GM23338 (cell line): ENCODE results near the gene ITIH4. TPM values are rescaled to one million over a fixed set of nuclear protein-coding genes. Genes with fewer than 3 reads are reported as not detected.

ENCODE experiments used
- ATAC-seq: fragments of 200-7000 bp; cut with Tn5 transposase; 3 replicates; pipeline ENCODE4 v1.9.1; 2020
- DNase-seq: peaks from one replicate; pipeline ENCODE4 v3.0.0-alpha.2; 2015; ENCODE audit warnings: low spot score
- H2AFZ ChIP-seq: fragments of 200-600 bp; sonication (generic); 2 replicates; pipeline ENCODE4 v1.8.0; 2016; ENCODE audit warnings: antibody characterized with exemption, mild to moderate bottlenecking, moderate library complexity
- H3F3A ChIP-seq: fragments of 200-600 bp; sonication (generic); replicated peaks from 2 replicates; pipeline ENCODE4 v1.8.0; 2017; ENCODE audit warnings: antibody characterized with exemption, mixed run types, low read depth
- H3K27ac ChIP-seq: fragments of 200-600 bp; sonication (generic); 2 replicates; pipeline ENCODE4 v1.6.1; 2016; ENCODE audit warnings: low read depth
- H3K27me3 ChIP-seq: fragments of 200-600 bp; sonication (generic); 2 replicates; pipeline ENCODE4 v1.8.0; 2016; ENCODE audit warnings: mild to moderate bottlenecking, mixed run types, moderate library complexity; ENCODE audit not compliant: insufficient read depth
- H3K36me3 ChIP-seq: fragments of 200-600 bp; sonication (generic); 2 replicates; pipeline ENCODE4 v1.8.0; 2016; ENCODE audit warnings: mild to moderate bottlenecking; ENCODE audit not compliant: insufficient read depth
- H3K4me1 ChIP-seq: fragments of 200-600 bp; sonication (generic); 2 replicates; pipeline ENCODE4 v1.8.0; 2016; ENCODE audit warnings: mild to moderate bottlenecking, moderate library complexity; ENCODE audit not compliant: insufficient read depth
- H3K4me2 ChIP-seq: fragments of 200-600 bp; sonication (generic); 2 replicates; pipeline ENCODE4 v1.7.1; 2017; ENCODE audit warnings: mixed run types
- H3K4me3 ChIP-seq: fragments of 200-600 bp; sonication (generic); 2 replicates; pipeline ENCODE4 v1.6.1; 2016; ENCODE audit warnings: mixed run types
- H3K79me2 ChIP-seq: fragments of 200-600 bp; sonication (generic); replicated peaks from 2 replicates; pipeline ENCODE4 v1.8.0; 2017; ENCODE audit warnings: mild to moderate bottlenecking; ENCODE audit not compliant: insufficient read depth
- H3K9me2 ChIP-seq: fragments of 200-600 bp; sonication (generic); 2 replicates; pipeline ENCODE4 v1.8.0; 2017; ENCODE audit not compliant: insufficient read depth
- H4K20me1 ChIP-seq: fragments of 200-600 bp; sonication (generic); replicated peaks from 2 replicates; pipeline ENCODE4 v1.8.0; 2017; ENCODE audit warnings: mild to moderate bottlenecking; ENCODE audit not compliant: insufficient read depth
- H3K27ac Mint-ChIP-seq: 2 replicates; pipeline ENCODE4 v1.8.0; 2020; ENCODE audit warnings: inconsistent platforms, mild to moderate bottlenecking, moderate library complexity, mixed read lengths
- H3K27me3 Mint-ChIP-seq: 3 replicates; pipeline ENCODE4 v1.8.0; 2022; ENCODE audit warnings: low read depth, mild to moderate bottlenecking, moderate library complexity, mixed read lengths, inconsistent platforms; ENCODE audit not compliant: insufficient read depth, poor library complexity
- H3K36me3 Mint-ChIP-seq: 3 replicates; pipeline ENCODE4 v1.8.0; 2021; ENCODE audit warnings: low read depth, mild to moderate bottlenecking, inconsistent platforms, moderate library complexity, mixed read lengths
- H3K4me1 Mint-ChIP-seq: 3 replicates; pipeline ENCODE4 v1.8.0; 2020; ENCODE audit warnings: mild to moderate bottlenecking, inconsistent platforms, mixed read lengths
- H3K4me3 Mint-ChIP-seq: 3 replicates; pipeline ENCODE4 v1.8.0; 2021; ENCODE audit warnings: moderate library complexity, mild to moderate bottlenecking, inconsistent platforms, mixed read lengths
- H3K9me3 Mint-ChIP-seq: 3 replicates; pipeline ENCODE4 v1.8.0; 2020; ENCODE audit warnings: moderate library complexity, mild to moderate bottlenecking, inconsistent platforms, mixed read lengths
- CREB1 ChIP-seq: fragments of 250-450 bp; sonication (Bioruptor Pico); IDR thresholded peaks from 2 replicates; pipeline ENCODE4 v1.5.0; 2020; ENCODE audit warnings: low read depth, mild to moderate bottlenecking, moderate library complexity
- CTCF ChIP-seq, 2 experiments: fragments of 200-600 bp in 1 of 2; sonication (generic) in 1 of 2; conservative IDR thresholded peaks; 2 replicates each; pipeline versions ENCODE4 v1.5.1 to v1.6.1; 2016 to 2017; ENCODE audit warnings: antibody characterized with exemption in 2 of 2, low read depth in 2 of 2, mild to moderate bottlenecking in 2 of 2, moderate library complexity in 1 of 2
- ETS1 ChIP-seq: IDR thresholded peaks from 2 replicates; pipeline ENCODE4 v1.6.1; 2016; ENCODE audit warnings: antibody characterized with exemption
- EZH2 ChIP-seq: fragments of 200-600 bp; sonication (generic); IDR thresholded peaks from one replicate; pipeline ENCODE4 v1.8.0; 2017; ENCODE audit warnings: antibody characterized with exemption, mild to moderate bottlenecking, low read depth; ENCODE audit not compliant: unreplicated experiment
- EZH2phosphoT487 ChIP-seq: fragments of 200-600 bp; sonication (generic); IDR thresholded peaks from one replicate; pipeline ENCODE4 v1.8.1; 2018; ENCODE audit warnings: antibody characterized with exemption; ENCODE audit not compliant: unreplicated experiment
- JUNB ChIP-seq: IDR thresholded peaks from one replicate; pipeline ENCODE4 v1.6.1; 2016; ENCODE audit warnings: antibody characterized with exemption; ENCODE audit not compliant: unreplicated experiment
- NANOG ChIP-seq: IDR thresholded peaks from 2 replicates; pipeline ENCODE4 v1.6.1; 2016; ENCODE audit warnings: antibody characterized with exemption, borderline replicate concordance
- POLR2AphosphoS5 ChIP-seq: IDR thresholded peaks from 2 replicates; pipeline ENCODE4 v1.6.1; 2016; ENCODE audit warnings: antibody characterized with exemption, low read depth
- REST ChIP-seq: IDR thresholded peaks from one replicate; pipeline ENCODE4 v1.6.1; 2018; ENCODE audit warnings: antibody characterized with exemption; ENCODE audit not compliant: unreplicated experiment
- STAT1 ChIP-seq: IDR thresholded peaks from one replicate; pipeline ENCODE4 v1.6.1; 2016; ENCODE audit warnings: antibody characterized with exemption; ENCODE audit not compliant: unreplicated experiment
- ZNF114 ChIP-seq: fragments of 250-450 bp; sonication (Bioruptor Pico); IDR thresholded peaks from 2 replicates; pipeline ENCODE4 v1.5.0; 2020; ENCODE audit warnings: mild to moderate bottlenecking, moderate library complexity
- ZNF331 ChIP-seq: fragments of 250-450 bp; sonication (Bioruptor Pico); IDR thresholded peaks from 2 replicates; pipeline ENCODE4 v1.5.0; 2020; ENCODE audit warnings: low read depth, mild to moderate bottlenecking, moderate library complexity
- ZNF462 ChIP-seq: fragments of 250-450 bp; sonication (Bioruptor Pico); IDR thresholded peaks from 2 replicates; pipeline ENCODE4 v1.5.0; 2020; ENCODE audit warnings: mild to moderate bottlenecking, moderate library complexity
- polyA plus RNA-seq: library from polyadenylated mRNA; unstranded; fragments of >200 nt; fragmentation: Nextera tagmentation; extraction: Ambion mirVana; gene quantifications from 2 replicates; pipeline ENCODE4 v1.2.1, GENCODE V29; 2016
- total RNA-seq: library from RNA; depleted of rRNA; stranded (reverse); fragments of >200 nt; shearing (Covaris generic); gene quantifications from 2 replicates; pipeline ENCODE4 v1.2.3, GENCODE V29; 2014

ITIH4 gene
- total and polyA plus RNA-seq, 2 experiments from 2014 or later, result 0.82 to 1.4 TPM

GRCh38 chr3:52843108-52843865 is 12.8 kb upstream of the ITIH4 start:
- Mint-ChIP-seq H3K4me3 (no peak overlapping the region), H3K4me1 (peaks cover 11% of the 10 kb centered on the region), H3K27me3 (peaks cover 9% of the 10 kb centered on the region), H3K9me3 (no peaks in the 10 kb centered on the region), H3K27ac (no peak overlapping the region), H3K36me3 (peaks cover 28% of the 10 kb centered on the region)
- Histone ChIP-seq H3K36me3 (0 out of 2 replicates have a peak, but pooled peaks cover 3% of the 10 kb centered on the region), H4K20me1 (peaks cover 2% of the 10 kb centered on the region; the same call in 1 of the 2 replicates), H3K27ac (no peak overlapping the region), H3K27me3 (no peaks in the 10 kb centered on the region), H3K4me3 (no peak overlapping the region), H3K79me2 (no peaks in the 10 kb centered on the region), H3K4me2 (no peak overlapping the region), H2AFZ (no peak overlapping the region), H3K4me1 (0 out of 2 replicates have a peak, but pooled peaks cover 4% of the 10 kb centered on the region), H3K9me2 (no peaks in the 10 kb centered on the region), H3F3A (no peaks in the 10 kb centered on the region)
- DNase-seq (no peak), ATAC-seq (no peak)
- TF ChIP-seq ETS1 (no peak), CREB1 (CRISPR knock-in tag) (no peak), NANOG (no peak), EZH2phosphoT487 (no peak), JUNB (no peak), POLR2AphosphoS5 (no peak), STAT1 (no peak), ZNF331 (CRISPR knock-in tag) (no peak), ZNF462 (CRISPR knock-in tag) (no peak), CTCF (conservative IDR thresholded peaks at IDR 0.05; ENCODE audit: low read depth in 2 of 2) (no peak), EZH2 (no peak), ZNF114 (CRISPR knock-in tag) (no peak), REST (no peak)
